Activated gamma-delta T cell (primary cell): Measurements from ENCODE around the gene GAPVD1.

Source experiments
- DNase-seq: peaks from one replicate; lab custom pipeline; 2025; lab: John Stamatoyannopoulos, UW

GAPVD1 gene

DNA sequence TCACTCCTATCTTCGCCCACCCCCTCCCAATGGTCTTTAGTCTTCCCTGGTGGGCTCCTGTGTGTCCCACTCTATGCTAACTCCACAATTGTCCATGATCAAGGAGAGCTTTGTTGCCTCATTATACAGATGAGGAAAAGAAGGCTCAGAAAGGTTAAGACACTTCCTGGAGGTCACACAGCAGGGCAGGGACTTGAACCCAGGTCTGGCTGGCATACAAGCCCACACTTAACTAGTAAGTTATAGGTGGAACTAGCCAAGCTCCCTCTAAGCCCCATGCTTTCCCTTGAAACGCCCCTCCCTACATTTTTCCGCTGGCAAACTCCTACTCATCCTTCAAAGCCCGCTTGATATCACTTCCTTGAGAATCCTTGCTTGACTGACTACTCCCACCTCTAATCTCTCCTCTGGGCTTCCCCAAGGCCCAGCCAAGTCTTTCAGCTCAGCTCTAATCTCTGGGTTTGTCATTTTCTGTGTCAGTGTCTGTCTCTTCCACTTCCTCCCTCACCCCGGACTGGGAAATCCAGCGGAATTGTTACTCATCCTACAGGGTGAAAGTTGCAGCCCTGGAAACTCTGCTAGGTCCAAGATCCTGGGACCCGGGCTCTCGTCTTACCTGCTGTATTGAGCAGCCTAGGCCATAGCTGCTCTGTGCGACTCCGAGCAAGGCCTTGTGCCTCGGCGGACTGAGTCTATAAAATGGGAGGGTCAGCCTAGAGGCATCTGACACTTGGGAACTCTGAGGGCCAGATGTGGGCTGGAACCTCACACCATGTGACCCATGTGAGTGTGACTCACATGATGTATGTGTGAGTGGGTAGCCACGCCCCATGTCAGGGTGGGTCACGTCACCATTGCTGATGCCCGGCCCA lies 144.5 kb downstream of the GAPVD1 start:
- DNase-seq: no peak

DNA sequence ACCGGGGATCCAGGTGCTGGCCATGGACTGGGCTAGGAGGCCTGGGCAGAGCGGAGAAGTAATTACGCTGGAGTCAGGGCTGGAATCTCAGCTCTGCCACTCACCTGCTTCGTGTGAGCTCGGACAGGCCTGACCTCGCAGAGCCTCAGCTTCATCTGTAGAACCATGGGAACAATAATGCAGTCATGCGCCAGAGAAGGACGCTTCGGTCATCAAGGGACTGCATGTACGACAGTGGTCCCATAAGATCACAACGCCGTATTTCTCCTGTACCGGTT lies 145.1 kb downstream of the GAPVD1 start:
- DNase-seq: no peak

DNA sequence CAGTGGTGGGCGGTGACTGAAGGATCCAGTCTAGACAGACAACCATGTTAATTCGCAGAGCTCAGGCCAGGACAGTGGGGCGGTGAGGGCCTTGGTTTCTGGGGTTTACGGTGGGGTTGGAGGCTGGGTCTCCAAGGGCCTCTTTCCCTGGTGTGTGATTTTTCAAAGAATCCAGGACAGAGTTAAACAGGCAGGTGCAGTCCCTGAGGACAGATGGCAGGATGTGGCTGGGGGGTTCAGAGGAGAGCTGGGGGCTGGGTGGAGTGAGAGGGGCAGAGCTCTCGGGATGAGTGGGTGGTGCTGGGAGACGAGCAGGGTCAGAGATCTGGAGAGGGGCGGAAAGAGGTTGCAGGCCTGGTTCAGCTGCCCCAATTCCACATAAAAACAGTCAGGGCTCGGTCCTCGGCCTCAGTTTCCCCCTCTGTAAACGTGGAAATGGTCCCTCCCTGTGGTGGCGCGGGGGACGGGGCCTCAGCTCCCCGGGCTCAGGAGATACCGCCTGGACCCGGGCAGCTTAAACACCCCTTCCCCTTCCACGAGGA lies 145.9 kb downstream of the GAPVD1 start:
- no peak for DNase-seq

DNA sequence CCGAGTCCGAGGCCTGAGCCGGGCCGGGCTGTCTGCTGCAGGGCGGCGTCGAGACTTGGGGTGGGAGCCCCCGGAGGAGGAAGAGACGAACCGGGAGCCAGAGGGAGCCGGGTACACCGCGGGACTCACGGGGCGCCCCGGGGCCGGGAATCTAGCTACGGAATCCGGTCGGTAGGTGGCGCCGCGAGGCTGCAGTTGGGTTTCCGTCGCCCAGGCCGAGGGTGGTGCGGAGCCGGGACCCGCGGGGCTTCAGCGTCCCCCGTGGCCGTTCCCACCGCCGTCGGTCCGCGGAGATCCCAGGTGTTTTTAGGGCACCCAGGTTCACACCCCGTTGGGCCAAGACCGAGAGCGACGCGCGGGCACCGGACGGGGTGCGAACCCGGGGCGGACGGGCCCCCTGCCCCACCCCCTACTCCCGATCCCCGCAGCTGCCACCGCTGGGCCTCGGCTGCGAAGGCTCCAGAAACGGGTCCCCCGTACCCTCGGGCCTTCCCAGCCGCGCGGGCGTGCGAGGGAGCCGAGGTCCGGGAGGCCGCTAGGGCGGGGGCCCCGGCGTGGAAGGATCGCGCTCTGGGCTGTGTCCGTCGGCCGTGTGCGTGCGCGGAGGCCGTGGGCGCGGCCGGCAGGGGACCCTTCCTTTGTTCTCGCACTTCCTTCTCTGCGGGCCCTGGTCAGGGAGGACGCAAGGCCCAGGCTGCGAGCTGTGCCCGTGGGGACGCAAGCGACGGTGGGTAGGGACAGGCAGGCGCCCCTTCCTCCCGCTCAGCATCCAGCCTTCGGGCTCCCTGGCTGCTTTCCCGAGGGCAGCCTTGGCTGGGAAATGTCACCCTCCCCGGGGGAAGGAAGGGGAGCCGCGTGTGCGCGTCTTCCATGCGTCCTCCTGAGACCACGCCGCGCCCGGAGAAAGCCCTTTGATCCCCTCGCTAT lies 146.6 kb downstream of the GAPVD1 start:
- peak; percentile 35 for DNase-seq

DNA sequence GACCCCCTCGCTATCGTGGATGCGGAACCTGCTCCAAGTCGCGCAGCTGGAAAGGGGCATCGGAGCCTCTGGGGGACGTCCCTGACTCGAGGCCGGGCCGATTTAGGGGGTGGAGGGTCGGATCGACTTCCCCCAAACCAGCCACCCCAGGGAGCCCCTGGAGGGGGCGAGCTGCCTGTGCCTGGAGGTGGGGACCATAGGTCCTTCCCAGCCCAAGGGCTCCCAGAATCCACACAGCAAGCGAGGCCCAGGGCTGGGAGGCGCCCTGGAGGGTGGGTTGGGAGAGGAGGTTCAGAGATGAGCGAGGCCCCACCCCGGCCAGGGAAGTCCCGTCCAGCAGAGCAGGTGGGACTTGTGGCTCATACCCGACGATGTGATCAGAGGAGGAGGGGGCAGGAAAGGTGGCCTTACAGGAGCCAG lies 147.6 kb downstream of the GAPVD1 start:
- DNase-seq: no peak

DNA sequence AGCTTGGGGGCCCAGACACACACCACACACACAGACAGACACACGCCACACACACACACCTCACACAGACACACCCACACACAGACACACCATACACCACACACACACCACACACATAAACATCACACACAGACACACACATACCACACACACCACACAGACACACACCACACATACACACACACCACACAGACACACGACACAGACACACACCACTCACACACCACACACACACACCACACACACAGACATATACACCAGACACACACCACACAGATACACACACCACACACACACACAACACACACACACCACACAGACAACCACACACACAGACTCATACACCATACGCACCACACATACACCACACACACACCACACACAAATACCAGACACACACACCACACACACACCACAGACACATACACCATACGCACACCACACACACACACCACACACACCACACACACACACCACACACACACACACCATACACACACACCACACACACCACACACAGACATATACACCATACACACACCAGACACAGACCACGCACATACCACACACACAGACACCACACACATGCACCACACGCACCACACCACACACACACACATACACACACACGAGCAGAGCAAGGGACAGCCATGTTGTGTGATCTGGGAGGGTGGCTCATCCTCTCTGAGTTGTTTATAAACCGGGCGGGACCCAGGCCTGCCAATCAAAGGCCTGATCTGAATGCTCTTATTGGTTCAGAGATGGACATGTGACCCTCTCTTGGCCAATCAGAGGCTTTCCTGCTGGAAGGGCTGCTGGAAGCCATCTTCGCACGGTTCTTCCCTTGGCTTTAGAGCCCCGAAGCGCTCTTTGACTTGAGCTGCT lies 148.3 kb downstream of the GAPVD1 start:
- no peak for DNase-seq

DNA sequence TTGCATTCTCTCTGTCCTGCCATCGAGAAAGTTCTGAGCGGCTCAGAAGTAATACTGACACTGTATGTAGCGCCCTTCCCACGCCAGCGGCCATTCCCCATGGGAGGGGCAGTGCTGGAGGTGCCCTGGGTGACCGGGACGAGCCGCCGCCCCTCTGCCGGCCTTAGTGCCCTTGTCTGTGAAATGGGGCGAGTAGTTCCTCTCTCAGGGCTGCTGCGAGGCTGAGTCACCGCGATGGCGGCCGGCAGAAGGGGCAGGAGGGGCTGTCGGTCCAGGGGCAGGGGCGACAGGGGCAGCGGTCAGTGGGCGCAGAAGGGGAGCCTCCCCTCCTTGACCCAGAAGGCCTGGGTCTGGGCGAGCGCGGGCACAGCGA lies 148.9 kb downstream of the GAPVD1 start:
- DNase-seq: no peak

DNA sequence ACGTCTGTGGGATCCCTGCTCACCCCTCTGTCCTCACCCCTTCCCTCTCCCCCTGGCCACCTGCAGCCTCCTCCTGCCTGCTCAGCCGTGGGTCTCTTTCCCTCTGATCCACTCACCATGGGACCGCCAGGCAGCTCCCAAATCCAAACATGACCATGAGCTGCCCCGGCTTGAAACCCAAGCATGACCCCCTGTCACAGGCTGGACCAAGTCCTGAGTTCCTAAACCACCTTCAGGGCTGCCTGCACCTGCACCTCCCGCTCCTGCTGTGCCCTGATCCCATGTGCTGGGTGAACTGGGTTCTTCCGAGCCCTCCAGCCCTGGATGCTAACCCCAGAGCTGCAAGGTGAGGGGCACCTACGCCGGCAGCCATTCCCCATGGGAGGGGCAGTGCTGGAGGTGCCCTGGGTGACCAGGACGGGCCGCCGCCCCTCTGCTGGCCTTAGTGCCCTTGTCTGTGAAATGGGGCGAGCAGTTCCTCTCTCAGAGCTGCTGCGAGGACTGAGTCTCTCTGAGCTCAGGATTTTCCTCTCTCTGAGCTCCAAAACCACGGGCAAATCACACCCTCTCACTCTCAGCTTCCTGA lies 149.6 kb downstream of the GAPVD1 start:
- DNase-seq: no peak

DNA sequence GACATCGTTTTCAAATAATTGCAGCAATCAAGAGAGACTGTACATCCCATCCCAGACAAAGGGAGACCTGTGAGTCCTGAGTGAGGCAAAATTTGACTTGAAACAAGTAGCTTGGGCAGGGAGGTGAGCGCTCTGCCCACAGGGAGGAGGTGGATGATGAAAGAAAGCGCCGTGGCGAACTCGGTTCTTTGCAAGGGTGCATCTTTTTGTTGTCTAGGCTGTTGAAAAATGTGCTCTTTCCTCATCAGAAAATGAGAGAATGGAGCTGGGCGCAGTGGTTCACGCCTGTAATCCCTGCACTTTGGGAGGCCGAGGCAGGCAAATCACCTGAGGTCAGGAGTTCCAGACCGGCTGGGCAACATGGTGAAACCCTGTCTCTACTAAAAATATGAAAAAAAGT lies 150.5 kb downstream of the GAPVD1 start:
- no peak for DNase-seq

DNA sequence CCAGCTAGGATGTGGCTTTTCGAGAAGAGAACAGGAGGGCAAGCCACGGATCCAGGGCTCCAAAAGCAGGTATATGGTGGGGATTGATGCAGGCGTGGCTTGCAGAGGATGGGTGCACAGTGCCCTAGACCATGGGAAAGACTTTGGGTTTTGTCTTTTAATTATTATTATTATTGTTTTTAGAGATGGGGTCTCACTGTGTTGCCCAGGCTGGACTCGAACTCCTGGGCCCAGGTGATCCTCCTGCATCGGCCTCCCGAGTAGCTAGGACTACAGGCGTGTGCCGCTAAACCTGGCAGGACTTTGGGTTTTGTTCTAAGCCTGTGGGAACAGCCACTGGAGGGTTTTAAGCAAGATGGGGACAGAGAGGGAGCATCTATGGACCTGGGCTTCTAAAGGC lies 152.0 kb downstream of the GAPVD1 start:
- DNase-seq: no peak

DNA sequence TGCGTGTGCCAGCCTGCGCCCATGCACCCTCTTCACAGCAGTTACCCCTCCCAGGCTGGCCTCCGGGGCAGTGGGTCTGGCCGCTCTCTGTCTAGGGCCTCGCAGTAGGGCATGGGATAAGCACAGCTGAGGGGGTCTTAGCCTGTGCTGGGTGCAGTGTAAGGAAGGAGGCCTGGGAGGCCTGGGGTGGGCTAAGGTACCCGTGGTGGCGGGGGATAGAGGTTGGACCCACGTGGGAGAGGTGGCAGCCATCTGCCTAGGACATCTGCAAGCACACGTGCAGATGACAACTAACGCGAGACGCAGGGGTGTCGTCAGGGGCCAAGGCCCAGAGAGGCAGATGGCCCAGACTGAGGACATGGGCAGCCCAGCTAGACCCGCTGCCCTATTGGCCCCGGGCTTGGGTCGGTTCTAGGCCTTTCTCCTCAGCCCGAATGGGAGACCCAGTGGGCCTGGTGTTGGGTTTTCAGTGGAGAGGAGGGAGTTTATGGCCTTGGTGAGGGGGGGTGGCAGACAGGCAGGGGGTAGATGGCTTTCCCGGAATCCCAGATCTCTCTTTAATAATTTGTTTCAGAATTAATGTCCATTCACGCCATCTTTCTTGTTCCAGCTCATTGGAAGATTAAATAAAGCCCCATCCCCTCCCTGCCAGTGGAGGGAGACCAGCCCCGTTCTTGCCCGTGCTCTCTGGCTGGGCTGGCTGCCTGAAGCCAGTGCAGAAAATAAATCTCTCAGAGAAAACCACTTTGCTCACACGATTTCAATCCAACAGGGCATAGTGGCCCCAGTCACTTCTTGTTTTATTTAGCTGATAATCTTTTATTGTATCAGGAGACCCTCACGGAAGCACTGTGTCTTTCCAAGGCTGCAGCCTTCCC lies 154.2 kb downstream of the GAPVD1 start:
- no peak for DNase-seq

DNA sequence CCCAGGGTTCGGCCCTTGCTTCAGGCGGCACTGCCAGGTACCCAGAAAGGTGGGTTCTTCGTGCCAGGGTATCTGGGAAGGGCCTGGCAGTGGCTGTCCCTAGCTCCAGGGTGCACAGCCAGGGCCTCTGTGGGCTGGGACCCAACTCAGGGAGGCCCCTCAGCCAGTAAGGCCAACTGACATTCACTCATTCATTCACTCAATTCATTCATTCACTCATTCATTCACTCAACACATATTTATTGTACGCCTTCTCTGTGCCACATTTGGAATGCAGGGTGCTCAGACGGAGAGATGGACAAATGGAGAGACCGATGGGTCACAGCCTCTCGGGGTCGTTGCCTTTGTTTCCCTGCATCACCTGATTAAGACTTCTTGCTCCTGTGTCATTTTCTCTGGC lies 154.9 kb downstream of the GAPVD1 start:
- no peak for DNase-seq
